CD4-positive, CD25-positive, alpha-beta regulatory T cell (primary cell): ENCODE data around the gene MTHFD1L. TPM values are rescaled to one million over a fixed set of nuclear protein-coding genes. Genes with fewer than 3 reads are reported as not detected.
"Not testable (repeated sequence)": the region's sequence is repeated elsewhere in the genome, so short reads cannot be mapped to it uniquely, and the experiment has no call there.

ENCODE experiments used
- ATAC-seq, 2 donors: fragments of 150-1000 bp; cut with Tn5 transposase; one replicate each; pipeline ENCODE4 v1.10.0; 2021; ENCODE audit warnings: low read depth in 2 of 2, moderate number of reproducible peaks in 2 of 2, moderate library complexity in 1 of 2
- DNase-seq, 3 donors: peaks; one replicate each; pipeline versions ENCODE4 v3.0.0 to v3.0.0-alpha.2; 2012 to 2022; ENCODE audit warnings: mixed read lengths in 1 of 3
- H3K27ac ChIP-seq: one replicate; pipeline ENCODE4 v1.7.0; 2013; ENCODE audit warnings: mild to moderate bottlenecking, low read length; ENCODE audit not compliant: insufficient read depth, poor library complexity, severe bottlenecking
- H3K27me3 ChIP-seq: one replicate; pipeline ENCODE4 v1.7.0; 2013; ENCODE audit warnings: low read length; ENCODE audit not compliant: control insufficient read depth, insufficient read depth
- H3K36me3 ChIP-seq: one replicate; pipeline ENCODE4 v1.7.0; 2013; ENCODE audit warnings: mild to moderate bottlenecking, low read length, moderate library complexity; ENCODE audit not compliant: control insufficient read depth, insufficient read depth
- H3K4me1 ChIP-seq: 2 replicates; pipeline ENCODE4 v1.7.0; 2013; ENCODE audit warnings: mild to moderate bottlenecking, low read length; ENCODE audit not compliant: insufficient read depth, control insufficient read depth, poor library complexity, severe bottlenecking
- H3K4me3 ChIP-seq: one replicate; pipeline ENCODE4 v1.7.0; 2013; ENCODE audit warnings: low read depth, mild to moderate bottlenecking, low read length, moderate library complexity
- H3K9me3 ChIP-seq, 2 experiments: 1 replicate in 1 of 2; 2 replicates in 1 of 2; pipeline ENCODE4 v1.7.0; 2013; ENCODE audit warnings: low read length in 2 of 2, mild to moderate bottlenecking in 1 of 2, moderate library complexity in 1 of 2; ENCODE audit not compliant: control insufficient read depth in 2 of 2
- H3K27ac Mint-ChIP-seq, 3 donors: one replicate each; pipeline ENCODE4 v1.8.0; 2020 to 2022; ENCODE audit warnings: mild to moderate bottlenecking in 3 of 3, mixed read lengths in 3 of 3, moderate library complexity in 2 of 3
- H3K27me3 Mint-ChIP-seq: one replicate; pipeline ENCODE4 v1.8.0; 2022; ENCODE audit warnings: mild to moderate bottlenecking, mixed read lengths
- H3K36me3 Mint-ChIP-seq: one replicate; pipeline ENCODE4 v1.8.0; 2020; ENCODE audit warnings: mixed read lengths
- H3K4me1 Mint-ChIP-seq, 4 donors: one replicate each; pipeline ENCODE4 v1.8.0; 2020 to 2022; ENCODE audit warnings: mixed read lengths in 4 of 4, mild to moderate bottlenecking in 1 of 4
- H3K4me3 Mint-ChIP-seq, 4 donors: one replicate each; pipeline ENCODE4 v1.8.0; 2020 to 2022; ENCODE audit warnings: mild to moderate bottlenecking in 4 of 4, mixed read lengths in 4 of 4, moderate library complexity in 3 of 4
- H3K9me3 Mint-ChIP-seq, 7 donors: one replicate each; pipeline ENCODE4 v1.8.0; 2020 to 2022; ENCODE audit warnings: mixed read lengths in 7 of 7, mild to moderate bottlenecking in 3 of 7, moderate library complexity in 2 of 7
- polyA plus RNA-seq, 4 donors: library from polyadenylated mRNA; unstranded; fragments of 300-500 nt; fragmentation: Illumina TruSeq; gene quantifications; one replicate each; pipeline ENCODE4 v1.2.3, GENCODE V29; 2021
- total RNA-seq: library from RNA; stranded (reverse); gene quantifications from one replicate; pipeline ENCODE4 v1.2.3, GENCODE V29; 2022

MTHFD1L gene
- total and polyA plus RNA-seq, 5 donors from 2014 or later: 2.0 to 11.1 (median 3.4) TPM

DNA sequence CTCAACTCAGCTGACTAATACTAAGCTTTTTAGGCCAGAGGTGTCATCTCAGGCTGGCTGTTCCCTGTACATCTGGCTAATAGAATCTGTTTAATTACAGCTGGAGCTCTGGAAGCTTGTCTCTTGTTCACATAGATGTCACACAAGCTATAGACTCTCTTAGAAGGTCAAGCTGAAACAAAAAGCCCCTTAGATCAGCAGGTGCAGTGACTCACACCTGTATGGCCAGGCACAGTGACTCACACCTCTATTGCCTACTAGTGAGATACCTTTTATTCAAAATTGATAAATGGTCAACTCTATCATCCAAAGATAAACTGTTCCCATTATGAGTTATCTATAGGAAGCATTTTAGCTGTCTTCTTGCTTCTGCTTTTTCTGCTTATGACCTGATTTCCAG, 29.9 kb upstream of the MTHFD1L start:
- no peaks in the 10 kb centered on the region for H3K4me1 Mint-ChIP-seq
- peaks cover 12% of the 10 kb centered on the region for H3K36me3 ChIP-seq

DNA sequence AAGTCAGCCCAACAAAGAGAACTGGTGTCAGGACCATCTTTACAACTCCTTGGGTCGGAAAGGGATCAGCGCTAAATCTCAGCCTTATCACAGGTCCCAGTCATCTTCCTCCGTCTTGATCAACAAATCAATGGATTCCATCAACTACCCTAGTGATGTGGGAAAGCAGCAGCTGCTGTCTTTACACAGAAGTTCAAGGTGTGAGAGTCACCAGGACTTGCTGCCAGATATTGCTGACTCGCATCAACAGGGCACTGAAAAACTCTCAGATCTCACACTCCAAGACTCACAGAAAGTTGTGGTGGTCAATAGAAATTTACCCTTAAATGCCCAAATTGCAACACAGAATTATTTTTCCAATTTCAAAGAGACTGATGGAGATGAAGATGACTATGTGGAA, 25.3 kb upstream of the MTHFD1L start:
- H3K27ac ChIP-seq: no peak overlapping the region
- H3K4me3 ChIP-seq: no peak overlapping the region
- Mint-ChIP-seq H3K27ac (peak overlapping the region in 1 of 3 donors; percentile 64), H3K9me3 (no peaks in the 10 kb centered on the region), H3K4me1 (no peaks in the 10 kb centered on the region), H3K4me3 (no peak overlapping the region), H3K27me3 (no peaks in the 10 kb centered on the region), H3K36me3 (peaks cover 7% of the 10 kb centered on the region)
- H3K4me1 ChIP-seq: no peaks in the 10 kb centered on the region
- H3K9me3 ChIP-seq: no peaks in the 10 kb centered on the region
- no peaks in the 10 kb centered on the region for H3K27me3 ChIP-seq
- DNase-seq (no peak), ATAC-seq (no peak)
- H3K36me3 ChIP-seq: peaks cover 7% of the 10 kb centered on the region

More for the DNA sequence above, 29.9 kb upstream of the MTHFD1L start:
- ATAC-seq (no peak), DNase-seq (no peak)
- no peaks in the 10 kb centered on the region for H3K27me3 Mint-ChIP-seq
- H3K27me3 ChIP-seq: no peaks in the 10 kb centered on the region
- H3K4me3 ChIP-seq: no peak overlapping the region
- H3K27ac Mint-ChIP-seq: no peak overlapping the region
- H3K27ac ChIP-seq: no peak overlapping the region
- no peaks in the 10 kb centered on the region for H3K9me3 ChIP-seq
- H3K9me3 Mint-ChIP-seq: no peaks in the 10 kb centered on the region
- H3K36me3 Mint-ChIP-seq: peaks cover 11% of the 10 kb centered on the region
- H3K4me3 Mint-ChIP-seq: no peak overlapping the region
- H3K4me1 ChIP-seq: no peaks in the 10 kb centered on the region

DNA sequence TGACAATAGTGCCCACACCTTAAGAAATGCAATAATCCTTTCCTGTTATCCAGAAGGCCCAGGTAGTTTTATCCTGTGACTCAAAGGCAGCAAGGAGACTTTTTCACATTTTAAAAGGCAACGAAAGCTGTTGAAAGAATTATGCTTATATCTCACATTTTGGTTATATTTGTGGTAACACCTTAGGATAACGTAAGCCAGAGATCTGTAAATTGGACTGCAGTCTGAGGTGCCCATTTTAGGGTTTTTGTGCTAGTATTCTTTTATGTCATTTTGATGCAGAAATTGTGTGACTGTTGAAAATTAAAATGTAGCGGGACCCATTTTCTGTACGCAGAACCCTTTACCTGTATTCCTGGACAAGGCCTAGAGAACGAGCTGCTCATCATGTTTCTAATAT, 24.3 kb upstream of the MTHFD1L start:
- Histone ChIP-seq H3K27ac (no peak overlapping the region), H3K36me3 (peaks cover 7% of the 10 kb centered on the region), H3K4me3 (no peak overlapping the region), H3K4me1 (no peaks in the 10 kb centered on the region), H3K9me3 (no peaks in the 10 kb centered on the region), H3K27me3 (no peaks in the 10 kb centered on the region)
- no peak for ATAC-seq
- H3K27ac Mint-ChIP-seq: no peak overlapping the region
- no peak overlapping the region for H3K4me3 Mint-ChIP-seq
- DNase-seq: no peak
- no peaks in the 10 kb centered on the region for H3K4me1 Mint-ChIP-seq
- H3K9me3 Mint-ChIP-seq: no peaks in the 10 kb centered on the region
- H3K27me3 Mint-ChIP-seq: no peaks in the 10 kb centered on the region
- H3K36me3 Mint-ChIP-seq: peaks cover 7% of the 10 kb centered on the region

DNA sequence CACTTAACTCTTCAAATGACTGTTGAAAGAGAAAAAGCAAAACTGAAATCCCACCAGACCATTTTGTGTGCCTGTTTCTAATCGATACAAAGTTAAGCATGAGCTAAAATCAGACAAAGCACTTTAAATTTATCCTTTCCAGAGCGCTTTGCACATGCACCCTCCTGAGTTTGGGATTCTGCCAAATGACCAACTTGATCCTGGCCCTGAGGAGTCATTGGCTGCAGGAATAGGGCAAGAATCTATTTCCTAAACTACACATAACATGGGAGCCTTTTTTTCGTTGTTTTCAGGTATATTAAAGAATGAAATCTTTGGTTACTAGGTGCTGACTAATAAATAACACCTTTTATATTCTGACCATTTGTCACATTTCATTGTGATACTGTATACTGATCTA, 23.8 kb upstream of the MTHFD1L start:
- Mint-ChIP-seq H3K4me1 (no peaks in the 10 kb centered on the region), H3K9me3 (no peaks in the 10 kb centered on the region), H3K27ac (no peak overlapping the region), H3K4me3 (no peak overlapping the region), H3K36me3 (peaks cover 7% of the 10 kb centered on the region), H3K27me3 (no peaks in the 10 kb centered on the region)
- Histone ChIP-seq H3K27ac (no peak overlapping the region), H3K27me3 (no peaks in the 10 kb centered on the region), H3K4me1 (no peaks in the 10 kb centered on the region), H3K9me3 (no peaks in the 10 kb centered on the region), H3K36me3 (peaks cover 7% of the 10 kb centered on the region), H3K4me3 (no peak overlapping the region)
- DNase-seq (no peak), ATAC-seq (no peak)

DNA sequence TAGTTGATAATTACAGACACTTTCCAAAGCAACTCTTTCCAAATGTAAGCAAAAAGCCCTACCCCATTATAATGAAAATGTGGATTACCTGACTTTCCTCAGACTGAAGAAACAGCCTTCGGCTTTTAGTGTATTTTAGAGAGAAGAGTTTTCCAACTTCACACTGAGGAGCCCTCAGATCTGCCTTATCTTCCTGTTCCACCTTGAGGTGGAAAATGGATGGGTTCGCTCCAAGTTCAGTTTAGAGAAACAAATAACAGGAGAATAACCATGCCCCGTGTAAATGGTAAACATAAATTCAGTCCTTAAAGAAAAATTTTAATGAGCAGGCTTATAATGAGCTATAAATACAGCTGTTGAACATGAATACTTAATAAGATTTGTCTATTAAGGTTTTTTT, 21.1 kb upstream of the MTHFD1L start:
- no peaks in the 10 kb centered on the region for H3K27me3 Mint-ChIP-seq

DNA sequence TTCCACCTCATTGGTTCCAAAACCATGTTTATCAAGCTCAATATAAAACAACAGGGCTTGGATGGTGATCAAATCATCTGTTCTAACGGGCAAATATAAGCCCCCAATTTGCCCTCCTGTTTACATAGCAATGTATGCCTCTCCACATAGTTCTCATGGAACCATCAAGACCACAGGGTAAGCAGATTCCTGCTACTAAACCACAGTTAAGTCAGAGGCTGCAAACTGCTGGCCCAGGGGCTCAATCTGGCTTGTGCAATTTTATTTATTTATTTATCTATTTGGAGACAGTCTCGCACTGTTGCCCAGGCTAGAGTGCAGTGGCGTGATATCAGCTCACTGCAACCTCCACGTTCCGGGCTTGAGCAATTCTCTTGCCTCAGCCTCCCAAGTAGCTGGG, 18.9 kb upstream of the MTHFD1L start:
- ATAC-seq (no peak), DNase-seq (no peak)
- Histone ChIP-seq H3K27me3 (no peaks in the 10 kb centered on the region), H3K27ac (no peak overlapping the region), H3K9me3 (no peaks in the 10 kb centered on the region), H3K36me3 (no peaks in the 10 kb centered on the region), H3K4me3 (no peak overlapping the region), H3K4me1 (no peaks in the 10 kb centered on the region)
- Mint-ChIP-seq H3K27me3 (no peaks in the 10 kb centered on the region), H3K9me3 (peaks cover 0 to under 1% (median 0%) of the 10 kb centered on the region in 7 donors), H3K4me3 (no peak overlapping the region), H3K4me1 (no peaks in the 10 kb centered on the region), H3K27ac (no peak overlapping the region), H3K36me3 (no peaks in the 10 kb centered on the region)

More for the DNA sequence above, 21.1 kb upstream of the MTHFD1L start:
- H3K36me3 ChIP-seq: peaks cover 7% of the 10 kb centered on the region
- H3K27ac Mint-ChIP-seq: no peak overlapping the region
- ATAC-seq (no peak), DNase-seq (no peak)
- no peaks in the 10 kb centered on the region for H3K27me3 ChIP-seq
- H3K9me3 Mint-ChIP-seq: no peaks in the 10 kb centered on the region
- H3K36me3 Mint-ChIP-seq: peaks cover 7% of the 10 kb centered on the region
- no peak overlapping the region for H3K4me3 ChIP-seq
- no peak overlapping the region for H3K27ac ChIP-seq
- H3K4me3 Mint-ChIP-seq: no peak overlapping the region
- H3K4me1 ChIP-seq: no peaks in the 10 kb centered on the region
- H3K9me3 ChIP-seq: no peaks in the 10 kb centered on the region
- no peaks in the 10 kb centered on the region for H3K4me1 Mint-ChIP-seq

DNA sequence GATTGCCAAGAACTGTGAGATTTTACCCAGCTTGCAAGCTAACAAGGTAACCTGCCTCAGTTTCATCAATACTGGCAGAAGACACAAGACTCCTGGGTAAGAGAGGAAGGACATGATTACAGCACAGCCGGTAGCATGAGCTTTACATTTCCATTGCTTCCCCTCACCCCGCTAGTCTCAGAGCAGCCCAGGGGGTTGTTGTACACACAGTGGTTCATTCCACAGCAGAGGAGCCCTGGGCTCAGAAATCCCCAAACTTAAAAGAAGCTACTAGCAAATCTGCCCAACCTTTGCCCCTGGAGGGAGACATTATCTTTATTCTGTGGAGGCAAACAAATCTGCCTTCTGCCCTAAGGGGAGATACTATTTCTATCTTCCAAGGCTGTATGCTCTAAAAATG, 17.1 kb upstream of the MTHFD1L start:
- peaks cover under 1% of the 10 kb centered on the region for H3K27me3 Mint-ChIP-seq
- no peak overlapping the region for H3K27ac Mint-ChIP-seq
- no peak overlapping the region for H3K4me3 Mint-ChIP-seq
- no peaks in the 10 kb centered on the region for H3K4me1 Mint-ChIP-seq
- DNase-seq (no peak), ATAC-seq (no peak)
- peaks cover 0 to 3% (median 0%) of the 10 kb centered on the region in 7 donors for H3K9me3 Mint-ChIP-seq
- Histone ChIP-seq H3K9me3 (no peaks in the 10 kb centered on the region), H3K4me3 (no peak overlapping the region), H3K36me3 (no peaks in the 10 kb centered on the region), H3K27ac (no peak overlapping the region), H3K27me3 (no peaks in the 10 kb centered on the region), H3K4me1 (no peaks in the 10 kb centered on the region)
- no peaks in the 10 kb centered on the region for H3K36me3 Mint-ChIP-seq

DNA sequence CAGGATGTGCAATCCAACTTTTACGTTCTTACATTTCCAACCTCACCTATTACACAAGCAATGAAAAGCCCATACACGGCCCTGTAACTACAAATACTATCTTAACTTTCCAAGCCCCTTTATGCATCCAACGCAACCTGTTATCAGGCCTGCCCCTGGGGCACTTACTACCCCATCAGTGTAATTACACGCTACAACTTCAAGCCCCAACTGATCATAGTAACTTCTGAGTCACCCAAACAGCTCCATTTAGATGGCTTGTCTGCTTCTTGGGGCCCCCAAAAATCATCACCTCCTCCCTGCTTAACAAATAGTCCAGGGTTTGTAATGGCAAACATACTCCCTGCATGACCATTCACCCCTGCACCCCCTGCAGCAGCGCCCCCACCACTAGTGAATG, 11.1 kb upstream of the MTHFD1L start:
- H3K4me1 Mint-ChIP-seq, H3K27ac ChIP-seq, H3K9me3 Mint-ChIP-seq, H3K27ac Mint-ChIP-seq, ATAC-seq, H3K27me3 Mint-ChIP-seq, H3K9me3 ChIP-seq, H3K36me3 Mint-ChIP-seq, H3K27me3 ChIP-seq, H3K4me3 ChIP-seq, DNase-seq, H3K4me1 ChIP-seq, H3K36me3 ChIP-seq: not testable (repeated sequence)
- H3K4me3 Mint-ChIP-seq: peak overlapping the region in 1 of 4 donors; percentile 79
